ENCODE measurements around the gene SEC16B.
"Not testable (repeated sequence)": the region's sequence is repeated elsewhere in the genome, so short reads cannot be mapped to it uniquely, and the experiment has no call there.

The SEC16B gene

DNA sequence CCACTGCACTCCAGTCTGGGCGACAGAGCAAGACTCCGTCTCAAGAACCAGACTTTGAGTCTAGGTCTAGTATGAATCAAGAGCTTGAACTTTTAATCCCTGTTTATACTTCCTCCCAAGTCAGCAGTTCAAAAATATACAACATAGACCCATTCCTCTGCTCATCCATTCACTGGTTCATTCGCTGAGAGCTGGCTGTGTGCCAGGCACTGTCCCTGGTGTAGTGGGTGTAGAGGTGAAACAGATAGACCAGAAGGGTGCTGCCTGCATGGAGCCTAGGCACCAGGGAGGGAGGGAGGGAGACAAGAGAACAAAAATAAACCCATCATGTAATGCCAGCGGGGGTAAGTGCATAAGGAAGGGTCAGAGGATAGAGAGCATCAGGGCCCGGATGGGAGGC lies 25.5 kb upstream of the SEC16B start:
- no peak for TF ChIP-seq EZH2phosphoT487 (conservative IDR thresholded peaks at IDR 0.05; ENCODE audit: low read length)
- TF ChIP-seq, protein P1, sequence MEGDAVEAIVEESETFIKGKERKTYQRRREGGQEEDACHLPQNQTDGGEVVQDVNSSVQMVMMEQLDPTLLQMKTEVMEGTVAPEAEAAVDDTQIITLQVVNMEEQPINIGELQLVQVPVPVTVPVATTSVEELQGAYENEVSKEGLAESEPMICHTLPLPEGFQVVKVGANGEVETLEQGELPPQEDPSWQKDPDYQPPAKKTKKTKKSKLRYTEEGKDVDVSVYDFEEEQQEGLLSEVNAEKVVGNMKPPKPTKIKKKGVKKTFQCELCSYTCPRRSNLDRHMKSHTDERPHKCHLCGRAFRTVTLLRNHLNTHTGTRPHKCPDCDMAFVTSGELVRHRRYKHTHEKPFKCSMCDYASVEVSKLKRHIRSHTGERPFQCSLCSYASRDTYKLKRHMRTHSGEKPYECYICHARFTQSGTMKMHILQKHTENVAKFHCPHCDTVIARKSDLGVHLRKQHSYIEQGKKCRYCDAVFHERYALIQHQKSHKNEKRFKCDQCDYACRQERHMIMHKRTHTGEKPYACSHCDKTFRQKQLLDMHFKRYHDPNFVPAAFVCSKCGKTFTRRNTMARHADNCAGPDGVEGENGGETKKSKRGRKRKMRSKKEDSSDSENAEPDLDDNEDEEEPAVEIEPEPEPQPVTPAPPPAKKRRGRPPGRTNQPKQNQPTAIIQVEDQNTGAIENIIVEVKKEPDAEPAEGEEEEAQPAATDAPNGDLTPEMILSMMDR (IDR thresholded peaks at IDR 0.05; ENCODE audit: insufficient read depth, low read length, poor library complexity, severe bottlenecking) = no peak
- no peak overlapping the region for H3K4me2 ChIP-seq (ENCODE audit: low read depth, low read length, poor library complexity, severe bottlenecking)
- H3K27ac ChIP-seq (ENCODE audit: low read depth, low read length) = no peak overlapping the region
- H3F3A ChIP-seq (ENCODE audit: insufficient read depth) = no peaks in the 10 kb centered on the region
- H4K20me1 ChIP-seq (ENCODE audit: low read depth, low read length) = no peaks in the 10 kb centered on the region
- no peaks in the 10 kb centered on the region for H3K27me3 ChIP-seq (ENCODE audit: low read length)
- H2AFZ ChIP-seq (ENCODE audit: low read depth, low read length, severe bottlenecking) = no peak overlapping the region
- no peaks in the 10 kb centered on the region for H3K79me2 ChIP-seq (ENCODE audit: insufficient read depth, low read length)
- no peak overlapping the region for H3K9ac ChIP-seq (ENCODE audit: low read length)
- no peak overlapping the region for H3K4me3 ChIP-seq (ENCODE audit: insufficient read depth, low read length, poor library complexity, severe bottlenecking)
- H3K9me3 ChIP-seq (ENCODE audit: insufficient read depth, low read length) = no peaks in the 10 kb centered on the region
- H3K9me2 ChIP-seq (replicated peaks; ENCODE audit: insufficient read depth, low read length) = no peaks in the 10 kb centered on the region
- H3K36me3 ChIP-seq (ENCODE audit: low read length) = no peaks in the 10 kb centered on the region

DNA sequence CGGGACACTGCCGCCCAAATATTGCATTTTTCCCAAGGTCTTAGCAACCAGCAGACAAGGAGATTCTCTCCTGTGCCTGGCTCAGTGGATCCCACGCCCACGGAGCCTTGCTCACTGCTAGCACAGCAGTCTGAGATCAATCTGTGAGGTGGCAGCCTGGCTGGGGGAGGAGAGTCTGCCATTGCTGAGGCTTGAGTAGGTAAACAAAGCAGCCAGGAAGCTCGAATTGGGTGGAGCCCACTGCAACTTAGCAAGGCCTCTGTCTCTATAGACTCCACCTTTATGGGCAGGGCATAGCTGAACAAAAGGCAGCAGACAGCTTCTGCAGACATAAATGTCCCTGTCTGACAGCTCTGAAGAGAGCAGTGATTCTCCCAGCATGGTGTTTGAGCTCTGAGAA lies 16.4 kb upstream of the SEC16B start:
- H4K20me1 ChIP-seq (ENCODE audit: low read depth, low read length); H3K9me3 ChIP-seq (ENCODE audit: insufficient read depth, low read length); H3K9ac ChIP-seq (ENCODE audit: low read length); H3K9me2 ChIP-seq (replicated peaks; ENCODE audit: insufficient read depth, low read length); H3K27me3 ChIP-seq (ENCODE audit: low read length); H2AFZ ChIP-seq (ENCODE audit: low read depth, low read length, severe bottlenecking); H3K27ac ChIP-seq (ENCODE audit: low read depth, low read length); H3K4me3 ChIP-seq (ENCODE audit: insufficient read depth, low read length, poor library complexity, severe bottlenecking); H3F3A ChIP-seq (ENCODE audit: insufficient read depth); H3K36me3 ChIP-seq (ENCODE audit: low read length); H3K79me2 ChIP-seq (ENCODE audit: insufficient read depth, low read length); H3K4me2 ChIP-seq (ENCODE audit: low read depth, low read length, poor library complexity, severe bottlenecking): not testable (repeated sequence)

DNA sequence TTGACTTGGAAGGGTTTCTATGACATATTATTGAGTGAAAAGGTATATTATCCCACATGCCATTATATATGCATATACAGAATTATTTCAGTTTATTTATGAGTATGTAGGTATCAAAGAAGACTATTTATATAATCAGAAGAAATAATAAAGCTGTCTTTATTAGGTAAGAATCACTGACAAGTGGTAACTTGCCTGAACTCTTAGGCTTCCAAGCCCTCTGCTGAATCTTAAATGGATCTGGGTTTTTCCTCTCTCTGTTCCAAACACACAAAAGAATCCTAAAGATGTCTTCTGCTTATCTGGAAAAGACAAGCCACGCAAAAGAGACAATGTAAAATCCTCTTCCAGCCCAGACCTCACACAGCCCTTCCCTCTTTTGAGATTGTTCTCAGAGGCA lies 14.9 kb upstream of the SEC16B start:
- no peaks in the 10 kb centered on the region for H3K9me2 ChIP-seq (replicated peaks; ENCODE audit: insufficient read depth, low read length)
- H3K36me3 ChIP-seq (ENCODE audit: low read length) = no peaks in the 10 kb centered on the region
- H3F3A ChIP-seq (ENCODE audit: insufficient read depth) = no peaks in the 10 kb centered on the region
- H3K79me2 ChIP-seq (ENCODE audit: insufficient read depth, low read length) = no peaks in the 10 kb centered on the region
- H3K4me2 ChIP-seq (ENCODE audit: low read depth, low read length, poor library complexity, severe bottlenecking) = no peak overlapping the region
- no peak overlapping the region for H3K4me3 ChIP-seq (ENCODE audit: insufficient read depth, low read length, poor library complexity, severe bottlenecking)
- no peak overlapping the region for H3K9ac ChIP-seq (ENCODE audit: low read length)
- TF ChIP-seq EZH2phosphoT487 (conservative IDR thresholded peaks at IDR 0.05; ENCODE audit: low read length) = no peak
- TF ChIP-seq, protein P1 (IDR thresholded peaks at IDR 0.05; ENCODE audit: insufficient read depth, low read length, poor library complexity, severe bottlenecking) = no peak
- H3K27ac ChIP-seq (ENCODE audit: low read depth, low read length) = no peak overlapping the region
- no peaks in the 10 kb centered on the region for H4K20me1 ChIP-seq (ENCODE audit: low read depth, low read length)
- H2AFZ ChIP-seq (ENCODE audit: low read depth, low read length, severe bottlenecking) = no peak overlapping the region
- no peaks in the 10 kb centered on the region for H3K9me3 ChIP-seq (ENCODE audit: insufficient read depth, low read length)
- H3K27me3 ChIP-seq (ENCODE audit: low read length) = no peaks in the 10 kb centered on the region

DNA sequence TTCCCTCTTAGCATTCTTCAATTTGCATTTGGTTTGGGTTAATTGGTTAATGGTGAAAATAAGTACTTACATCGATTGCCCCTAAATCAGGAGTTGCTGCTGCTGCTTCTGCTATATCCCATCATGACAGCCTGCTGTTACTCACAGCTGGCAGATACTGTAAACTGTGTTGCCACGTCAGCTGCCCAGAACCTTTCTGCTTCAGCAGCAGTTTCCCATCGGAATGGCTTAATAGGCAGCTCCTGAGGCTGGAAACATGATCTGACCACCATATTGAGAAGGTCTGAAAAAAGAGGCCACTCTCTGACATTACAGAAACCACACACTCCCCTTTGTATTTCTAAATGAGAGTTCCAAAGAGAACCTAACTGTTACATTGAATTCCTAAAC lies 14.3 kb upstream of the SEC16B start:
- H3K36me3 ChIP-seq (ENCODE audit: low read length) = no peaks in the 10 kb centered on the region
- H3F3A ChIP-seq (ENCODE audit: insufficient read depth) = no peaks in the 10 kb centered on the region
- TF ChIP-seq, protein P1 (IDR thresholded peaks at IDR 0.05; ENCODE audit: insufficient read depth, low read length, poor library complexity, severe bottlenecking) = no peak
- no peak for TF ChIP-seq EZH2phosphoT487 (conservative IDR thresholded peaks at IDR 0.05; ENCODE audit: low read length)
- no peaks in the 10 kb centered on the region for H3K9me3 ChIP-seq (ENCODE audit: insufficient read depth, low read length)
- H3K27ac ChIP-seq (ENCODE audit: low read depth, low read length) = no peak overlapping the region
- no peaks in the 10 kb centered on the region for H3K27me3 ChIP-seq (ENCODE audit: low read length)
- no peak overlapping the region for H3K4me2 ChIP-seq (ENCODE audit: low read depth, low read length, poor library complexity, severe bottlenecking)
- H3K79me2 ChIP-seq (ENCODE audit: insufficient read depth, low read length) = no peaks in the 10 kb centered on the region
- no peak overlapping the region for H3K4me3 ChIP-seq (ENCODE audit: insufficient read depth, low read length, poor library complexity, severe bottlenecking)
- H2AFZ ChIP-seq (ENCODE audit: low read depth, low read length, severe bottlenecking) = no peak overlapping the region
- H3K9me2 ChIP-seq (replicated peaks; ENCODE audit: insufficient read depth, low read length) = no peaks in the 10 kb centered on the region
- no peaks in the 10 kb centered on the region for H4K20me1 ChIP-seq (ENCODE audit: low read depth, low read length)
- no peak overlapping the region for H3K9ac ChIP-seq (ENCODE audit: low read length)

All from SU-DHL-6 (cell line).